ENCODE measurements around the gene PKP3.

DNA sequence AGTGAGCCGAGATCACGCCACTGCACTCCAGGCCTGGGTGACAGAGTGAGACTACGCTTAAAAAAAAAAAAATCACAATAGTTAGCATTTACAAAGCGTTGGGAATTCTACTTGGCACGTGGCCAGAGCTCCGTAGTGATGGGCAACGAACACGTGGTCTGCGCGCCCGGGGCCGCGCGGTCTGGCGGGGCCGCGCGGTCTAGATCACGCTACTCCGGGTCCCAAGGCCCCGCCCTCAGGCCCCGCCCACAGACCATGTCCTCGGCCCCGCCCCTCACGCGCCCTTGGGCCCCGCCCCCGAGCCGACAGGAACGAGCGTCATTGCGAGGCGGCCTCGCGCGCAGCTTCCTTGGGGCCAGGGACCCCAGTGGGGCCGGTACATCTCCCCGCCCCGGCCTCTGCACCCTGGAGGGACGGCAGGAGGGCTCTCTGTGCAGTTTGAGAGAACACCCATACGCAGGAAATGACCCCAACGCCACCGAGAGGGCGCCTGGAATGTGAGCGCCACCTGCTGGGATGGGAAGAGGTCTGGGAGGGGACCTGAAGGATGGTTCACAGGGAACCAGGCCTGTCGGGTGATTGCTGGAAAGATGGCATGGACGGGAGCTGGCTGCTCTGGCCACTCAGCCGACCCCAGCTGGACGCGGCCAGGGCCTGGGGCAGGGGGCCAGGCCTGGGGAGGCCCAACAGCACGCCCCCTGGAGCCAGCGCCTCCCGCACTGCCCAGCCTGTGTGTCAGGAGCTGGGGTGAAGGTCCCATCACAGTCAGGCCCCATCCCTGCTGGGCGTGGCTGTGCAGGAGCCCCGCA lies 54.1 kb downstream of the PKP3 start:
- TF ChIP-seq, protein P1, sequence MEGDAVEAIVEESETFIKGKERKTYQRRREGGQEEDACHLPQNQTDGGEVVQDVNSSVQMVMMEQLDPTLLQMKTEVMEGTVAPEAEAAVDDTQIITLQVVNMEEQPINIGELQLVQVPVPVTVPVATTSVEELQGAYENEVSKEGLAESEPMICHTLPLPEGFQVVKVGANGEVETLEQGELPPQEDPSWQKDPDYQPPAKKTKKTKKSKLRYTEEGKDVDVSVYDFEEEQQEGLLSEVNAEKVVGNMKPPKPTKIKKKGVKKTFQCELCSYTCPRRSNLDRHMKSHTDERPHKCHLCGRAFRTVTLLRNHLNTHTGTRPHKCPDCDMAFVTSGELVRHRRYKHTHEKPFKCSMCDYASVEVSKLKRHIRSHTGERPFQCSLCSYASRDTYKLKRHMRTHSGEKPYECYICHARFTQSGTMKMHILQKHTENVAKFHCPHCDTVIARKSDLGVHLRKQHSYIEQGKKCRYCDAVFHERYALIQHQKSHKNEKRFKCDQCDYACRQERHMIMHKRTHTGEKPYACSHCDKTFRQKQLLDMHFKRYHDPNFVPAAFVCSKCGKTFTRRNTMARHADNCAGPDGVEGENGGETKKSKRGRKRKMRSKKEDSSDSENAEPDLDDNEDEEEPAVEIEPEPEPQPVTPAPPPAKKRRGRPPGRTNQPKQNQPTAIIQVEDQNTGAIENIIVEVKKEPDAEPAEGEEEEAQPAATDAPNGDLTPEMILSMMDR (IDR thresholded peaks at IDR 0.05; ENCODE audit: borderline replicate concordance, extremely low read depth, low read length, poor library complexity, severe bottlenecking), result peak; percentile 97
- TF ChIP-seq EZH2 (IDR thresholded peaks at IDR 0.05; ENCODE audit: borderline replicate concordance, low read depth, low read length, severe bottlenecking), result no peak

Data from DND-41 (cell line).